Measurements from ENCODE around the gene GNGT1.

GRCh38 chr7:93873998-93874574 is 32.3 kb upstream of the GNGT1 start:
- TF ChIP-seq CTCF (IDR thresholded peaks at IDR 0.05) (no peak), ZFX (IDR thresholded peaks at IDR 0.05; ENCODE audit: borderline replicate concordance) (no peak)

All from 22Rv1 (cell line).